ENCODE data around the gene ANKRD23. TPM values are rescaled to one million over a fixed set of nuclear protein-coding genes. Genes with fewer than 3 reads are reported as not detected.

ANKRD23 gene
- total RNA-seq, 1 donor from 2014 or later = 1.7 TPM

DNA sequence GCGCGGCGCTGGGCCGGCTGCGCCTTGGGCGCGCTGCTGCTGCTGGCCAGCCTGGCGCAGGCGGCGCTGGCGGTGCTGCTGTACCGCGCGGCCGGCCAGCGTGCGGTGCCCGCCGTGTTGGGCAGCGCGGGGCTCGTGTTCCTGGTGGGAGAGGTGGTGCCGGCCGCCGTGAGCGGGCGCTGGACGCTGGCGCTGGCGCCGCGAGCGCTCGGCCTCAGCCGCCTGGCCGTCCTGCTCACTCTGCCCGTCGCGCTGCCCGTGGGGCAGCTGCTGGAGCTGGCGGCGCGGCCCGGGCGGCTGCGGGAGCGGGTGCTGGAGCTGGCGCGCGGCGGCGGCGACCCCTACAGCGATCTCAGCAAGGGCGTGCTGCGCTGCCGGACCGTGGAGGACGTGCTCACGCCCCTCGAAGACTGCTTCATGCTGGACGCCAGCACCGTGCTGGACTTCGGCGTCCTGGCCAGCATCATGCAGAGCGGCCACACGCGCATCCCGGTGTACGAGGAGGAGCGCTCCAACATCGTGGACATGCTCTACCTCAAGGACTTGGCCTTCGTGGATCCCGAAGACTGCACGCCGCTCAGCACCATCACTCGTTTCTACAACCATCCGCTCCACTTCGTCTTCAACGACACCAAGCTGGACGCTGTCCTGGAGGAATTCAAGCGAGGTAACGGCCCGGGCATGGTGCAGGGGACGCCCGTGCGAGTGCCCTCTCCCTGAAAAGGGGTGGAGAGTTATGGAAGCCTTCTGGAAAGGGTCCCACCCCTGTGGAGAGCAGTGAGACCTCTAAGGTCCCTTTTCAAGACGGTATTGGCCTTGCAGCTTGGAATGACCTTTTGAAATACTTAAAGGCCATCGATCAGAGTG is 26.8 kb downstream of the ANKRD23 start:
- intact Hi-C loops (cut with DNase I) = no loop called here

GRCh38 chr2:96816127-96816835 is 27.5 kb downstream of the ANKRD23 start, which contains the start of gene CNNM3:
Gene CNNM3 (plus strand): TSS chr2:96816268. CDS start chr2:96816278, 10 bp downstream.
- no peaks in the 10 kb centered on the region for H3K27me3 ChIP-seq
- ATAC-seq = peak; percentile 97
- intact Hi-C loops (cut with DNase I) = no loop called here
- TF ChIP-seq CTCF (IDR thresholded peaks at IDR 0.05) = peak; percentile 65
- H3K4me3 ChIP-seq = peak within 1 kb of the TSS; percentile 80
- peaks cover 48% of the 10 kb centered on the region for H3K4me1 ChIP-seq
- H3K9me3 ChIP-seq = no peaks in the 10 kb centered on the region
- no peaks in the 10 kb centered on the region for H3K36me3 ChIP-seq
- DNase-seq = peak; percentile 99
- peak within 1 kb of the TSS; percentile 87 for H3K27ac ChIP-seq

More for the DNA sequence above, 26.8 kb downstream of the ANKRD23 start:
- peak overlapping the region; percentile 80 for H3K4me3 ChIP-seq
- H3K9me3 ChIP-seq = no peaks in the 10 kb centered on the region
- H3K27ac ChIP-seq = no peak overlapping the region
- no peak for TF ChIP-seq CTCF (IDR thresholded peaks at IDR 0.05)
- no peaks in the 10 kb centered on the region for H3K27me3 ChIP-seq
- no peak for ATAC-seq
- no peaks in the 10 kb centered on the region for H3K36me3 ChIP-seq
- DNase-seq = no peak
- peaks cover 48% of the 10 kb centered on the region for H3K4me1 ChIP-seq

DNA sequence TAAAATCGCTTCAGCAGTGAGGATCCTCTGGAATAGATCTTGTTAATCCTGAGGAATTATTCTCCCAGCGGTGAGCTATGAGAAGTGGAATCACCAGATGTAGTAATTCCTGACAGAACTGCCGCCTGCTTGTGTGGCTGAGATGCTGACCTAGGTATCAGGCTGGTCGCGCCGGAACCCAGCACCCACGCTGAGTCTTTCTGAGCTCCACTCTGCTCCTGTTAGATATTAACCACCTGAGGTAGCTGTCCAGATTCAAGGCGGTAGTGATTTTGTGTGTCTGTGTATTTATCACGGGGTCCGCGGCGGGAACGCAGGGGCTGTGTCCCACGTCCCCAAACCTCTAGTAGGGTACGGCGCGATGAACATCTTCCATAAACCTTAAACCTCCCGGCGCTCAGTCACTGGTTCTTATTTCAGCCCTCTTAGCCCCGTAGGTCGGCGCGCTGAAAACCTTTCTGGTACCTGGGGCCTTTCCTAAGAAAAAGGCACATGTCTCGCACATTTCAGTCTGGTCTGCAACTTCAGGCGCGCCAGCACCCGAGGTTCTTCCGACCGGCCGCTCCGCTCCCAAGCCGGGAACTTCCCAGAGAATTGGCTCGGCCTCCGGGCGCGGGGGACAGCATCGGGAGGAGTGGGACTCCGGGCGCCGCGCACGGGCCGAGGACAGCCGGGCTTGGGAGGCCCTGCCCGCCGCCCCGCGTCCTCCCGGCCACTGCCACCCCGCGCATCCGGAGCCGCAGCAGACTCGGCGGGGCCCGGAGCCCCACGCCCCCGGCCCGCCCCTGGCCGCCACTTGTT is 28.3 kb downstream of the ANKRD23 start:
- TF ChIP-seq CTCF (IDR thresholded peaks at IDR 0.05) = no peak
- H3K27ac ChIP-seq = peak overlapping the region; percentile 87
- intact Hi-C loops (cut with DNase I) = no loop called here
- H3K27me3 ChIP-seq = no peaks in the 10 kb centered on the region
- H3K9me3 ChIP-seq = no peaks in the 10 kb centered on the region
- H3K4me1 ChIP-seq = peaks cover 41% of the 10 kb centered on the region
- ATAC-seq (no peak), DNase-seq (no peak)
- peak overlapping the region; percentile 80 for H3K4me3 ChIP-seq
- no peaks in the 10 kb centered on the region for H3K36me3 ChIP-seq

DNA sequence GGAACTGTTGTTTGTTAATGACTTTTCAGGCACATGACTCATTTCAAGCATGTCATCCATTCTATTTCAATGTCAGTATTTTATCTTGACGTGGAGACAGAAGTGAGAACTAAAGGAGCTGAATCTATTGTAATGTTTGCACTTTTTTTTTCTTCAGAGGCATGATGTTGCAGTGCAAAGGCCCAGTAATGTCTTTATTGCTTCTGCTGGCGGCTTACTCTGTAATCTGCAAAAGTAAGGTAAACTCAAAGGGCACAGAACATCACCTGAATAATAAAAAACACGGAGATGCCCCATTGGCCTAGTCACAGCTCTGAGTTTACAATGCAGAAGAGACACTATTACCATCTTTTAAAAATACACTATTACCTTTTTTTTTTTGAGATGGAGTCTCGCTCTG is 30.2 kb downstream of the ANKRD23 start:
- H3K9me3 ChIP-seq = no peaks in the 10 kb centered on the region
- DNase-seq (no peak), ATAC-seq (no peak)
- H3K27ac ChIP-seq = no peak overlapping the region
- TF ChIP-seq CTCF (IDR thresholded peaks at IDR 0.05) = no peak
- H3K4me1 ChIP-seq = peaks cover 23% of the 10 kb centered on the region
- intact Hi-C loops (cut with DNase I) = no loop called here
- H3K4me3 ChIP-seq = no peak overlapping the region
- H3K27me3 ChIP-seq = no peaks in the 10 kb centered on the region
- peaks cover 9% of the 10 kb centered on the region for H3K36me3 ChIP-seq

- intact Hi-C loops (cut with DNase I) = no loop called here
- Histone ChIP-seq H3K4me3 (no peak overlapping the region), H3K4me1 (peaks cover 9% of the 10 kb centered on the region), H3K27ac (no peak overlapping the region), H3K36me3 (peaks cover 10% of the 10 kb centered on the region), H3K27me3 (no peaks in the 10 kb centered on the region), H3K9me3 (no peaks in the 10 kb centered on the region)
- DNase-seq (no peak), ATAC-seq (no peak)
- no peak for TF ChIP-seq CTCF (IDR thresholded peaks at IDR 0.05)
Measured at GRCh38 chr2:96811917-96812316, 31.9 kb downstream of the ANKRD23 start.

All from upper lobe of right lung (tissue), 1 donor.